ENCODE measurements around the gene PTGER2. TPM values are rescaled to one million over a fixed set of nuclear protein-coding genes. Genes with fewer than 3 reads are reported as not detected.

PTGER2 gene
- polyA plus RNA-seq, 3 donors = 51.5 to 90.4 (median 72.8) TPM

- H3K27ac Mint-ChIP-seq = peak overlapping the region; percentile 91 to 99 (median 97)
- intact Hi-C loops (cut with micrococcal nuclease) = loop anchor here in 1 of 2 donors (2.0 kb wide), 1 partner anchor 13 kb away; no protein-coding TSS in a partner anchor
- TF ChIP-seq, protein P1, sequence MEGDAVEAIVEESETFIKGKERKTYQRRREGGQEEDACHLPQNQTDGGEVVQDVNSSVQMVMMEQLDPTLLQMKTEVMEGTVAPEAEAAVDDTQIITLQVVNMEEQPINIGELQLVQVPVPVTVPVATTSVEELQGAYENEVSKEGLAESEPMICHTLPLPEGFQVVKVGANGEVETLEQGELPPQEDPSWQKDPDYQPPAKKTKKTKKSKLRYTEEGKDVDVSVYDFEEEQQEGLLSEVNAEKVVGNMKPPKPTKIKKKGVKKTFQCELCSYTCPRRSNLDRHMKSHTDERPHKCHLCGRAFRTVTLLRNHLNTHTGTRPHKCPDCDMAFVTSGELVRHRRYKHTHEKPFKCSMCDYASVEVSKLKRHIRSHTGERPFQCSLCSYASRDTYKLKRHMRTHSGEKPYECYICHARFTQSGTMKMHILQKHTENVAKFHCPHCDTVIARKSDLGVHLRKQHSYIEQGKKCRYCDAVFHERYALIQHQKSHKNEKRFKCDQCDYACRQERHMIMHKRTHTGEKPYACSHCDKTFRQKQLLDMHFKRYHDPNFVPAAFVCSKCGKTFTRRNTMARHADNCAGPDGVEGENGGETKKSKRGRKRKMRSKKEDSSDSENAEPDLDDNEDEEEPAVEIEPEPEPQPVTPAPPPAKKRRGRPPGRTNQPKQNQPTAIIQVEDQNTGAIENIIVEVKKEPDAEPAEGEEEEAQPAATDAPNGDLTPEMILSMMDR (IDR thresholded peaks at IDR 0.05) = no peak
- no peaks in the 10 kb centered on the region for H3K27me3 ChIP-seq (ENCODE audit: control insufficient read depth in 2 of 2, insufficient read depth in 2 of 2, low read length in 2 of 2)
- H3K4me3 ChIP-seq (replicated peaks in 1 of 3; ENCODE audit: low read depth in 2 of 3, low read length in 3 of 3) = peak overlapping the region in 1 of 3 experiments; percentile 46
- H3K27me3 Mint-ChIP-seq (ENCODE audit: low read depth in 3 of 3) = peaks cover 0 to 1% (median 0%) of the 10 kb centered on the region in 3 donors
- H3K9ac ChIP-seq (ENCODE audit: insufficient read depth, low read length, poor library complexity, severe bottlenecking) = no peak overlapping the region
- peaks cover 71% of the 10 kb centered on the region for H3K79me2 ChIP-seq (ENCODE audit: insufficient read depth, low read length)
- peaks cover 4% of the 10 kb centered on the region for H4K20me1 ChIP-seq (ENCODE audit: insufficient read depth, low read length)
- H3K4me2 ChIP-seq (replicated peaks; ENCODE audit: extremely low read depth, low read length, poor library complexity, severe bottlenecking) = peak overlapping the region; percentile 48
- no peak overlapping the region for H2AFZ ChIP-seq (ENCODE audit: insufficient read depth, low read depth, low read length, poor library complexity, severe bottlenecking)
- 100% methylated on average over 1 of the region's 3 CpGs for WGBS (ENCODE audit: insufficient coverage)
- H3K9me3 ChIP-seq (replicated peaks in 1 of 2; ENCODE audit: control insufficient read depth in 1 of 2, insufficient read depth in 1 of 2, low read length in 2 of 2) = peaks cover 6 to 14% of the 10 kb centered on the region in 2 donors
- H3K4me1 ChIP-seq (ENCODE audit: control insufficient read depth in 1 of 2, insufficient read depth in 2 of 2, low read length in 2 of 2) = peaks cover 45 to 49% of the 10 kb centered on the region in 2 donors
- peaks cover 10 to 26% (median 14%) of the 10 kb centered on the region in 7 donors for H3K9me3 Mint-ChIP-seq
- peaks cover 57 to 64% of the 10 kb centered on the region in 2 donors for H3K36me3 Mint-ChIP-seq
- peaks cover 55% of the 10 kb centered on the region for H3K4me1 Mint-ChIP-seq
- DNase-seq = no peak
- H3K36me3 ChIP-seq (replicated peaks in 1 of 2; ENCODE audit: control insufficient read depth in 1 of 2, insufficient read depth in 2 of 2, low read length in 2 of 2) = peaks cover 7 to 32% of the 10 kb centered on the region in 2 donors
- H3K27ac ChIP-seq (ENCODE audit: low read depth in 1 of 2, low read length in 2 of 2) = peak overlapping the region in 1 of 2 donors; percentile 83
- H3K4me3 Mint-ChIP-seq = peak overlapping the region; percentile 17 to 61
Observed at GRCh38 chr14:52325630-52326029, 11.5 kb downstream of the PTGER2 start.

DNA sequence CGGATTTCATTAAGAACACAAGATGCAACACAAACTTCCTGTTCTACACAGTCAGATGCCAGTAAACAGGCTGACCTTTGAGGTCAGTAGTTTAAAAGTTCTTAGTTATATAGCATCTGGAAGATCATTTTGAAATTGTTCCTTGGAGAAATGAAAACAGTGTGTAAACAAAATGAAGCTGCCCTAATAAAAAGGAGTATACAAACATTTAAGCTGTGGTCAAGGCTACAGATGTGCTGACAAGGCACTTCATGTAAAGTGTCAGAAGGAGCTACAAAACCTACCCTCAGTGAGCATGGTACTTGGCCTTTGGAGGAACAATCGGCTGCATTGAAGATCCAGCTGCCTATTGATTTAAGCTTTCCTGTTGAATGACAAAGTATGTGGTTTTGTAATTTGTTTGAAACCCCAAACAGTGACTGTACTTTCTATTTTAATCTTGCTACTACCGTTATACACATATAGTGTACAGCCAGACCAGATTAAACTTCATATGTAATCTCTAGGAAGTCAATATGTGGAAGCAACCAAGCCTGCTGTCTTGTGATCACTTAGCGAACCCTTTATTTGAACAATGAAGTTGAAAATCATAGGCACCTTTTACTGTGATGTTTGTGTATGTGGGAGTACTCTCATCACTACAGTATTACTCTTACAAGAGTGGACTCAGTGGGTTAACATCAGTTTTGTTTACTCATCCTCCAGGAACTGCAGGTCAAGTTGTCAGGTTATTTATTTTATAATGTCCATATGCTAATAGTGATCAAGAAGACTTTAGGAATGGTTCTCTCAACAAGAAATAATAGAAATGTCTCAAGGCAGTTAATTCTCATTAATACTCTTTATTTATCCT lies 13.5 kb downstream of the PTGER2 start:
- Histone ChIP-seq H4K20me1 (ENCODE audit: insufficient read depth, low read length) (peaks cover 4% of the 10 kb centered on the region), H3K79me2 (ENCODE audit: insufficient read depth, low read length) (peaks cover 51% of the 10 kb centered on the region), H3K27ac (ENCODE audit: low read depth in 1 of 2, low read length in 2 of 2) (peak overlapping the region; percentile 25 to 83), H3K4me3 (replicated peaks in 1 of 3; ENCODE audit: low read depth in 2 of 3, low read length in 3 of 3) (peak overlapping the region in 1 of 3 experiments; percentile 1), H3K9ac (ENCODE audit: insufficient read depth, low read length, poor library complexity, severe bottlenecking) (peak overlapping the region; percentile 13), H3K27me3 (ENCODE audit: control insufficient read depth in 2 of 2, insufficient read depth in 2 of 2, low read length in 2 of 2) (no peaks in the 10 kb centered on the region), H3K4me2 (replicated peaks; ENCODE audit: extremely low read depth, low read length, poor library complexity, severe bottlenecking) (peak overlapping the region; percentile 17), H2AFZ (ENCODE audit: insufficient read depth, low read depth, low read length, poor library complexity, severe bottlenecking) (no peak overlapping the region), H3K36me3 (replicated peaks in 1 of 2; ENCODE audit: control insufficient read depth in 1 of 2, insufficient read depth in 2 of 2, low read length in 2 of 2) (peaks cover 7 to 16% of the 10 kb centered on the region in 2 donors), H3K4me1 (ENCODE audit: control insufficient read depth in 1 of 2, insufficient read depth in 2 of 2, low read length in 2 of 2) (peaks cover 45 to 49% of the 10 kb centered on the region in 2 donors), H3K9me3 (replicated peaks in 1 of 2; ENCODE audit: control insufficient read depth in 1 of 2, insufficient read depth in 1 of 2, low read length in 2 of 2) (peaks cover under 1 to 3% of the 10 kb centered on the region in 2 donors)
- Mint-ChIP-seq H3K9me3 (peaks cover 3 to 8% (median 6%) of the 10 kb centered on the region in 7 donors), H3K36me3 (peaks cover 50 to 58% of the 10 kb centered on the region in 2 donors), H3K27me3 (ENCODE audit: low read depth in 3 of 3) (peaks cover 0 to 1% (median 1%) of the 10 kb centered on the region in 3 donors), H3K27ac (peak overlapping the region; percentile 89 to 99 (median 95)), H3K4me3 (peak overlapping the region; percentile 31 to 54), H3K4me1 (peaks cover 49% of the 10 kb centered on the region)
- TF ChIP-seq, protein P1 (IDR thresholded peaks at IDR 0.05) = no peak
- WGBS (ENCODE audit: insufficient coverage) = no CpG with 5 or more reads among the region's 4 CpGs
- intact Hi-C loops (cut with micrococcal nuclease) = loop anchor here in 1 of 2 donors (2.0 kb wide), 1 partner anchor 15 kb away; no protein-coding TSS in a partner anchor
- DNase-seq = peak; percentile 76 to 85 (median 79)
